ENCODE data around the gene OASL. TPM values are rescaled to one million over a fixed set of nuclear protein-coding genes. Genes with fewer than 3 reads are reported as not detected.

Gene OASL
- total RNA-seq, 1 donor from 2014 or later, result not detected

DNA sequence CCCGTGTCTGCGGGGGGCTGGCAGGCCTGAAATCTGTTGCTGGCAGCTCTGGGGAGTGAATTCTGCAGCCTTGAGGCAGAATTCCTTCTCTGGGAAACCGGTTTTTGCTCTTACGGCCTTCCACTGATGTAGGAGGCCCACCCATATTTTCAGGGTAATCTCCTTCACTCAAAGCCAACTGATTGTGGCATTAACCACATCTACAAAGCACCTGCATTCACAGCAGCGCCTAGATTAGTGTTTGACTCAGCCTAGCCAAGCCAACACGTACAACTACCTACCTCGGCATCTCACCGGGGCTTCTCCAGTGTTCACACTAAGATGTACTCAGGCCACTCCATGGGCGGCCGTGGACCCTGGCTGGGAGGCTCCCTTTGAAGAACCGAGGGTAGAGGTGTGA is 38.5 kb downstream of the OASL start:
- no peak for DNase-seq (ENCODE audit: low spot score, unreplicated experiment)
- Mint-ChIP-seq H3K4me1 (ENCODE audit: low read depth) (no peaks in the 10 kb centered on the region), H3K9me3 (ENCODE audit: low read depth) (no peaks in the 10 kb centered on the region), H3K27me3 (no peaks in the 10 kb centered on the region), H3K36me3 (ENCODE audit: insufficient read depth) (peaks cover 27% of the 10 kb centered on the region), H3K4me3 (ENCODE audit: low read depth) (no peak overlapping the region), H3K27ac (no peak overlapping the region)
- TF ChIP-seq, protein P1, sequence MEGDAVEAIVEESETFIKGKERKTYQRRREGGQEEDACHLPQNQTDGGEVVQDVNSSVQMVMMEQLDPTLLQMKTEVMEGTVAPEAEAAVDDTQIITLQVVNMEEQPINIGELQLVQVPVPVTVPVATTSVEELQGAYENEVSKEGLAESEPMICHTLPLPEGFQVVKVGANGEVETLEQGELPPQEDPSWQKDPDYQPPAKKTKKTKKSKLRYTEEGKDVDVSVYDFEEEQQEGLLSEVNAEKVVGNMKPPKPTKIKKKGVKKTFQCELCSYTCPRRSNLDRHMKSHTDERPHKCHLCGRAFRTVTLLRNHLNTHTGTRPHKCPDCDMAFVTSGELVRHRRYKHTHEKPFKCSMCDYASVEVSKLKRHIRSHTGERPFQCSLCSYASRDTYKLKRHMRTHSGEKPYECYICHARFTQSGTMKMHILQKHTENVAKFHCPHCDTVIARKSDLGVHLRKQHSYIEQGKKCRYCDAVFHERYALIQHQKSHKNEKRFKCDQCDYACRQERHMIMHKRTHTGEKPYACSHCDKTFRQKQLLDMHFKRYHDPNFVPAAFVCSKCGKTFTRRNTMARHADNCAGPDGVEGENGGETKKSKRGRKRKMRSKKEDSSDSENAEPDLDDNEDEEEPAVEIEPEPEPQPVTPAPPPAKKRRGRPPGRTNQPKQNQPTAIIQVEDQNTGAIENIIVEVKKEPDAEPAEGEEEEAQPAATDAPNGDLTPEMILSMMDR (IDR thresholded peaks at IDR 0.05; ENCODE audit: unreplicated experiment), result no peak

- Mint-ChIP-seq H3K4me1 (ENCODE audit: low read depth) (no peaks in the 10 kb centered on the region), H3K27ac (no peak overlapping the region), H3K36me3 (ENCODE audit: insufficient read depth) (peaks cover 32% of the 10 kb centered on the region), H3K27me3 (no peaks in the 10 kb centered on the region), H3K4me3 (ENCODE audit: low read depth) (no peak overlapping the region), H3K9me3 (ENCODE audit: low read depth) (no peaks in the 10 kb centered on the region)
- DNase-seq (ENCODE audit: low spot score, unreplicated experiment), result no peak
- TF ChIP-seq, protein P1 (IDR thresholded peaks at IDR 0.05; ENCODE audit: unreplicated experiment), result no peak
Measured at GRCh38 chr12:120999191-121000120, 39.6 kb downstream of the OASL start.

DNA sequence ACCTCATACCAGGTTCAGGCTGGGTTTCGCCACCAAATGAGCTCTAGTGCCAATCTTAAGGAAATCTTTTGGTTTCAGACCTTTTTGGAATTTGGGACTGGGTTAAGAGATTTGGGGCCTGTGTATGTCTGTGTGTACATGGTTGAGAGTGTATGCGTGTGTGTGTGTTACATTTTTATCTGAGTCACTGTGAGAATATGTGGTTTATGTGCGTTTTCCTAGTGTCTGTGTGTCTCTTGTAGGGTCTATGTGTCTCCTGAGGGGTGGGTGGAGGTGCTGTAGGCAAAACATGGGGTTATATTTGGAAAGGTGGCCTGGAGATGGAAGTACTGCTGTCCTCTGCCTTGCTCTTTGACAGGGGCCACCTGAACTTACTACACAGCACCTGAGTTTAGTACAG is 40.6 kb downstream of the OASL start:
- Mint-ChIP-seq H3K9me3 (ENCODE audit: low read depth) (no peaks in the 10 kb centered on the region), H3K27me3 (no peaks in the 10 kb centered on the region), H3K4me1 (ENCODE audit: low read depth) (no peaks in the 10 kb centered on the region), H3K27ac (no peak overlapping the region), H3K36me3 (ENCODE audit: insufficient read depth) (peaks cover 28% of the 10 kb centered on the region), H3K4me3 (ENCODE audit: low read depth) (no peak overlapping the region)
- DNase-seq (ENCODE audit: low spot score, unreplicated experiment), result no peak
- TF ChIP-seq, protein P1 (IDR thresholded peaks at IDR 0.05; ENCODE audit: unreplicated experiment), result no peak

DNA sequence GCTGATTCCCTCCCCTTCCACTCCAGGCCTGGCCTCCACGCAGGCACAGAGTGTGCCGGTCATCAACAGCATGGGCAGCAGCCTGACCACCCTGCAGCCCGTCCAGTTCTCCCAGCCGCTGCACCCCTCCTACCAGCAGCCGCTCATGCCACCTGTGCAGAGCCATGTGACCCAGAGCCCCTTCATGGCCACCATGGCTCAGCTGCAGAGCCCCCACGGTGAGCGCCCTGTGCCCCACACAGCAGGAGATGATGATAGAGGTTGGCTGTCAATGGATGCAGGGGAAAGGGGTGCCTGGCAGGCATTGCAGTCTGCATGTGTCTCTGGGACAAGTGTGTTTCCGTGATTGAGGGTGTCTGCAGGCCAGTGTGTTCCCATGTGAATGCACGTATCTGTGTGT is 41.6 kb downstream of the OASL start:
- TF ChIP-seq, protein P1 (IDR thresholded peaks at IDR 0.05; ENCODE audit: unreplicated experiment), result no peak
- Mint-ChIP-seq H3K36me3 (ENCODE audit: insufficient read depth) (peaks cover 31% of the 10 kb centered on the region), H3K4me1 (ENCODE audit: low read depth) (peaks cover 4% of the 10 kb centered on the region), H3K4me3 (ENCODE audit: low read depth) (no peak overlapping the region), H3K27ac (no peak overlapping the region), H3K27me3 (no peaks in the 10 kb centered on the region), H3K9me3 (ENCODE audit: low read depth) (no peaks in the 10 kb centered on the region)
- no peak for DNase-seq (ENCODE audit: low spot score, unreplicated experiment)

DNA sequence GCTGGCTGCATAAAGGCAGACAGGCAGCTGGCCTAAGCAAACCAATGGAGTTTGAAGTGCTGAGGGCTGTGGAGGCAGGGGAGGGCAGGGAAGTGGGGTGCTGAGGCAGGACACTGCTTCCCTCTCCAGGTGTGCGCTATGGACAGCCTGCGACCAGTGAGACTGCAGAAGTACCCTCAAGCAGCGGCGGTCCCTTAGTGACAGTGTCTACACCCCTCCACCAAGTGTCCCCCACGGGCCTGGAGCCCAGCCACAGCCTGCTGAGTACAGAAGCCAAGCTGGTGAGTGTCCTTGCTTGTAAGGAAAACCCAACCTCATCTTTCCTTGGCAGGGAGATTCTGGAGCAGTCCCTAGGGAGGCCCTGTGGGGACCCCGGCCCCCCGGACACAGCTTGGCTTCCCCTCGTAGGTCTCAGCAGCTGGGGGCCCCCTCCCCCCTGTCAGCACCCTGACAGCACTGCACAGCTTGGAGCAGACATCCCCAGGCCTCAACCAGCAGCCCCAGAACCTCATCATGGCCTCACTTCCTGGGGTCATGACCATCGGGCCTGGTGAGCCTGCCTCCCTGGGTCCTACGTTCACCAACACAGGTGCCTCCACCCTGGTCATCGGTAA is 42.8 kb downstream of the OASL start:
- Mint-ChIP-seq H3K4me1 (ENCODE audit: low read depth) (peaks cover 4% of the 10 kb centered on the region), H3K27ac (no peak overlapping the region), H3K4me3 (ENCODE audit: low read depth) (no peak overlapping the region), H3K36me3 (ENCODE audit: insufficient read depth) (peaks cover 28% of the 10 kb centered on the region), H3K27me3 (no peaks in the 10 kb centered on the region), H3K9me3 (ENCODE audit: low read depth) (no peaks in the 10 kb centered on the region)
- DNase-seq (ENCODE audit: low spot score, unreplicated experiment), result no peak
- TF ChIP-seq, protein P1 (IDR thresholded peaks at IDR 0.05; ENCODE audit: unreplicated experiment), result no peak
